HEK293 (cell line): ENCODE results near the gene DUSP15.
A peak's percentile ranks its signal among the peaks of the same experiment; 100 is the strongest.

Experiments
- IKZF3 ChIP-seq: fragments of 450-650 bp; IDR thresholded peaks from 2 replicates; pipeline ENCODE4 v1.5.0; 2018; ENCODE audit warnings: missing biosample characterization, mild to moderate bottlenecking, missing genetic modification characterization, moderate library complexity
- INSM2 ChIP-seq: fragments of 450-650 bp; formaldehyde crosslinking; IDR thresholded peaks from 2 replicates; pipeline ENCODE4 v1.5.1; 2016; ENCODE audit warnings: missing biosample characterization, missing genetic modification characterization
- KLF1 ChIP-seq: fragments of 450-650 bp; formaldehyde crosslinking; IDR thresholded peaks from 2 replicates; pipeline ENCODE4 v1.5.1; 2016; ENCODE audit warnings: missing biosample characterization, missing genetic modification characterization
- PRDM10 ChIP-seq: fragments of 450-650 bp; formaldehyde crosslinking; IDR thresholded peaks from 2 replicates; pipeline ENCODE4 v1.5.1; 2016; ENCODE audit warnings: missing biosample characterization, missing genetic modification characterization
- SP3 ChIP-seq: fragments of 450-650 bp; formaldehyde crosslinking; IDR thresholded peaks from 2 replicates; pipeline ENCODE4 v1.5.1; 2016; ENCODE audit warnings: missing biosample characterization, missing genetic modification characterization
- ZNF175 ChIP-seq: fragments of 450-650 bp; formaldehyde crosslinking; IDR thresholded peaks from 2 replicates; pipeline ENCODE4 v1.5.1; 2016; ENCODE audit warnings: missing biosample characterization, missing genetic modification characterization
- ZNF184 ChIP-seq: fragments of 450-650 bp; IDR thresholded peaks from 2 replicates; pipeline ENCODE4 v1.5.1; 2018; ENCODE audit warnings: missing biosample characterization, mild to moderate bottlenecking, missing genetic modification characterization
- ZNF19 ChIP-seq: fragments of 450-650 bp; formaldehyde crosslinking; IDR thresholded peaks from 2 replicates; pipeline ENCODE4; 2016; ENCODE audit warnings: missing biosample characterization, missing genetic modification characterization, low read depth
- ZNF211 ChIP-seq: fragments of 450-650 bp; formaldehyde crosslinking; IDR thresholded peaks from 2 replicates; pipeline ENCODE4 v1.5.1; 2016; ENCODE audit warnings: low read depth, missing biosample characterization, missing genetic modification characterization
- ZNF214 ChIP-seq: fragments of 450-650 bp; formaldehyde crosslinking; IDR thresholded peaks from 2 replicates; pipeline ENCODE4 v1.5.1; 2017; ENCODE audit warnings: missing biosample characterization, mild to moderate bottlenecking, missing genetic modification characterization, borderline replicate concordance
- ZNF366 ChIP-seq: fragments of 450-650 bp; formaldehyde crosslinking; conservative IDR thresholded peaks from 2 replicates; pipeline ENCODE4 v1.5.1; 2016; ENCODE audit warnings: missing biosample characterization, missing genetic modification characterization
- ZNF518A ChIP-seq: fragments of 450-650 bp; formaldehyde crosslinking; conservative IDR thresholded peaks from 2 replicates; pipeline ENCODE4 v1.5.1; 2016; ENCODE audit warnings: low read depth, missing biosample characterization, missing genetic modification characterization
- ZNF529 ChIP-seq: fragments of 450-650 bp; formaldehyde crosslinking; IDR thresholded peaks from 2 replicates; pipeline ENCODE4 v1.5.1; 2017; ENCODE audit warnings: missing genetic modification characterization, missing biosample characterization; ENCODE audit not compliant: insufficient replicate concordance
- ZNF585B ChIP-seq: fragments of 450-650 bp; formaldehyde crosslinking; IDR thresholded peaks from 2 replicates; pipeline ENCODE4 v1.5.1; 2016; ENCODE audit warnings: missing biosample characterization, missing genetic modification characterization
- ZNF610 ChIP-seq: fragments of 450-650 bp; formaldehyde crosslinking; IDR thresholded peaks from 2 replicates; pipeline ENCODE4 v1.5.1; 2016; ENCODE audit warnings: missing biosample characterization, missing genetic modification characterization, borderline replicate concordance
- ZNF621 ChIP-seq: fragments of 450-650 bp; formaldehyde crosslinking; IDR thresholded peaks from 2 replicates; pipeline ENCODE4 v1.5.1; 2017; ENCODE audit warnings: missing biosample characterization, missing genetic modification characterization
- ZNF76 ChIP-seq: fragments of 450-650 bp; formaldehyde crosslinking; IDR thresholded peaks from 2 replicates; pipeline ENCODE4; 2016; ENCODE audit warnings: low read depth, missing biosample characterization, missing genetic modification characterization, borderline replicate concordance
- ZSCAN16 ChIP-seq: fragments of 450-650 bp; formaldehyde crosslinking; IDR thresholded peaks from 2 replicates; pipeline ENCODE4 v1.5.1; 2016; ENCODE audit warnings: missing biosample characterization, missing genetic modification characterization
- ZSCAN23 ChIP-seq: fragments of 450-650 bp; formaldehyde crosslinking; IDR thresholded peaks from 2 replicates; pipeline ENCODE4 v1.5.1; 2016; ENCODE audit warnings: missing biosample characterization, missing genetic modification characterization
- TF ChIP-seq, protein P1 (sequence below): fragments of 450-650 bp; IDR thresholded peaks from 2 replicates; pipeline ENCODE4 v1.5.1; 2018; ENCODE audit warnings: missing biosample characterization, mild to moderate bottlenecking, missing genetic modification characterization
- TF ChIP-seq, protein P2 (sequence below): fragments of 450-650 bp; formaldehyde crosslinking; IDR thresholded peaks from 2 replicates; pipeline ENCODE4 v1.5.1; 2016; ENCODE audit warnings: missing biosample characterization, missing genetic modification characterization
- TF ChIP-seq, protein P3 (sequence below): fragments of 450-650 bp; formaldehyde crosslinking; IDR thresholded peaks from 2 replicates; pipeline ENCODE4 v1.5.1; 2017; ENCODE audit warnings: missing biosample characterization, missing genetic modification characterization

Gene DUSP15

GRCh38 chr20:31869942-31870725 lies at the start of gene DUSP15, which contains the start of gene TTLL9 (continued):
- TF ChIP-seq ZSCAN23 (tag by site-specific recombination) (no peak), ZNF585B (no peak), ZSCAN16 (tag by site-specific recombination) (no peak), ZNF211 (tag by site-specific recombination) (no peak), INSM2 (tag by site-specific recombination) (0 out of 2 replicates have a peak, but pooled peaks have one; percentile 14), ZNF76 (tag by site-specific recombination) (no peak), ZNF529 (tag by site-specific recombination) (no peak), ZNF518A (tag by site-specific recombination) (no peak), IKZF3 (tag by site-specific recombination) (no peak), ZNF19 (tag by site-specific recombination) (no peak), ZNF214 (tag by site-specific recombination) (no peak), SP3 (tag by site-specific recombination) (no peak), ZNF621 (tag by site-specific recombination) (no peak), KLF1 (tag by site-specific recombination) (no peak), PRDM10 (tag by site-specific recombination) (peak; percentile 78), ZNF175 (tag by site-specific recombination) (no peak), ZNF366 (tag by site-specific recombination) (no peak), ZNF184 (tag by site-specific recombination) (no peak), ZNF610 (tag by site-specific recombination) (no peak)
- TF ChIP-seq, protein P1, sequence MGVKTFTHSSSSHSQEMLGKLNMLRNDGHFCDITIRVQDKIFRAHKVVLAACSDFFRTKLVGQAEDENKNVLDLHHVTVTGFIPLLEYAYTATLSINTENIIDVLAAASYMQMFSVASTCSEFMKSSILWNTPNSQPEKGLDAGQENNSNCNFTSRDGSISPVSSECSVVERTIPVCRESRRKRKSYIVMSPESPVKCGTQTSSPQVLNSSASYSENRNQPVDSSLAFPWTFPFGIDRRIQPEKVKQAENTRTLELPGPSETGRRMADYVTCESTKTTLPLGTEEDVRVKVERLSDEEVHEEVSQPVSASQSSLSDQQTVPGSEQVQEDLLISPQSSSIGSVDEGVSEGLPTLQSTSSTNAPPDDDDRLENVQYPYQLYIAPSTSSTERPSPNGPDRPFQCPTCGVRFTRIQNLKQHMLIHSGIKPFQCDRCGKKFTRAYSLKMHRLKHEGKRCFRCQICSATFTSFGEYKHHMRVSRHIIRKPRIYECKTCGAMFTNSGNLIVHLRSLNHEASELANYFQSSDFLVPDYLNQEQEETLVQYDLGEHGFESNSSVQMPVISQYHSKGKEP, result no peak
- TF ChIP-seq, protein P2, sequence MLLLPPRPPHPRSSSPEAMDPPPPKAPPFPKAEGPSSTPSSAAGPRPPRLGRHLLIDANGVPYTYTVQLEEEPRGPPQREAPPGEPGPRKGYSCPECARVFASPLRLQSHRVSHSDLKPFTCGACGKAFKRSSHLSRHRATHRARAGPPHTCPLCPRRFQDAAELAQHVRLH (tag by site-specific recombination), result no peak
- TF ChIP-seq, protein P3, sequence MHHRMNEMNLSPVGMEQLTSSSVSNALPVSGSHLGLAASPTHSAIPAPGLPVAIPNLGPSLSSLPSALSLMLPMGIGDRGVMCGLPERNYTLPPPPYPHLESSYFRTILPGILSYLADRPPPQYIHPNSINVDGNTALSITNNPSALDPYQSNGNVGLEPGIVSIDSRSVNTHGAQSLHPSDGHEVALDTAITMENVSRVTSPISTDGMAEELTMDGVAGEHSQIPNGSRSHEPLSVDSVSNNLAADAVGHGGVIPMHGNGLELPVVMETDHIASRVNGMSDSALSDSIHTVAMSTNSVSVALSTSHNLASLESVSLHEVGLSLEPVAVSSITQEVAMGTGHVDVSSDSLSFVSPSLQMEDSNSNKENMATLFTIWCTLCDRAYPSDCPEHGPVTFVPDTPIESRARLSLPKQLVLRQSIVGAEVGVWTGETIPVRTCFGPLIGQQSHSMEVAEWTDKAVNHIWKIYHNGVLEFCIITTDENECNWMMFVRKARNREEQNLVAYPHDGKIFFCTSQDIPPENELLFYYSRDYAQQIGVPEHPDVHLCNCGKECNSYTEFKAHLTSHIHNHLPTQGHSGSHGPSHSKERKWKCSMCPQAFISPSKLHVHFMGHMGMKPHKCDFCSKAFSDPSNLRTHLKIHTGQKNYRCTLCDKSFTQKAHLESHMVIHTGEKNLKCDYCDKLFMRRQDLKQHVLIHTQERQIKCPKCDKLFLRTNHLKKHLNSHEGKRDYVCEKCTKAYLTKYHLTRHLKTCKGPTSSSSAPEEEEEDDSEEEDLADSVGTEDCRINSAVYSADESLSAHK (tag by site-specific recombination), result no peak
